DMS53 treated with DMSO at 0.1 percent for 48 hours (cell line): ENCODE results near the gene FITM1.
"Not testable (repeated sequence)": the region's sequence is repeated elsewhere in the genome, so short reads cannot be mapped to it uniquely, and the experiment has no call there.

ENCODE experiments used
- DNase-seq: peaks from one replicate; lab custom pipeline; 2025; ENCODE audit not compliant: unreplicated experiment; lab: John Stamatoyannopoulos, UW

Gene FITM1

GRCh38 chr14:24096545-24097181, 33.8 kb upstream of the FITM1 start:
- no peak for DNase-seq

- DNase-seq: no peak
Observed at GRCh38 chr14:24098229-24098926, 32.1 kb upstream of the FITM1 start.

GRCh38 chr14:24098927-24099813, 31.3 kb upstream of the FITM1 start:
- DNase-seq: no peak

- DNase-seq: no peak
Observed at GRCh38 chr14:24100197-24100981, 30.1 kb upstream of the FITM1 start.

GRCh38 chr14:24100982-24101494, 29.4 kb upstream of the FITM1 start:
- DNase-seq: no peak

- no peak for DNase-seq
Observed at GRCh38 chr14:24102357-24103048, 28.0 kb upstream of the FITM1 start.

GRCh38 chr14:24103451-24103850, 27.0 kb upstream of the FITM1 start:
- no peak for DNase-seq

GRCh38 chr14:24105609-24106239, 24.7 kb upstream of the FITM1 start:
- DNase-seq: not testable (repeated sequence)

GRCh38 chr14:24106672-24107271, 23.7 kb upstream of the FITM1 start:
- DNase-seq: no peak

GRCh38 chr14:24108336-24108874, 22.1 kb upstream of the FITM1 start:
- no peak for DNase-seq

- DNase-seq: no peak
Observed at GRCh38 chr14:24110060-24110459, 20.4 kb upstream of the FITM1 start.

- DNase-seq: no peak
Observed at GRCh38 chr14:24110523-24110922, 19.9 kb upstream of the FITM1 start.

GRCh38 chr14:24113379-24113800, 17.1 kb upstream of the FITM1 start:
- DNase-seq: no peak

GRCh38 chr14:24113801-24114531, 16.5 kb upstream of the FITM1 start:
- DNase-seq: peak; percentile 73

- peak; percentile 96 for DNase-seq
Observed at GRCh38 chr14:24114532-24115421, 15.7 kb upstream of the FITM1 start, which contains the start of the genes DCAF11 and NRL. TSS of gene DCAF11 (plus strand) at chr14:24114777. CDS start at chr14:24115595, 818 bp downstream. TSS of gene NRL (minus strand) at chr14:24114949. CDS start at chr14:24082848, 32,101 bp downstream.

- DNase-seq: no peak
Observed at GRCh38 chr14:24115422-24116127, 14.9 kb upstream of the FITM1 start.
